ENCODE measurements around the gene SNED1.

SNED1 gene

DNA sequence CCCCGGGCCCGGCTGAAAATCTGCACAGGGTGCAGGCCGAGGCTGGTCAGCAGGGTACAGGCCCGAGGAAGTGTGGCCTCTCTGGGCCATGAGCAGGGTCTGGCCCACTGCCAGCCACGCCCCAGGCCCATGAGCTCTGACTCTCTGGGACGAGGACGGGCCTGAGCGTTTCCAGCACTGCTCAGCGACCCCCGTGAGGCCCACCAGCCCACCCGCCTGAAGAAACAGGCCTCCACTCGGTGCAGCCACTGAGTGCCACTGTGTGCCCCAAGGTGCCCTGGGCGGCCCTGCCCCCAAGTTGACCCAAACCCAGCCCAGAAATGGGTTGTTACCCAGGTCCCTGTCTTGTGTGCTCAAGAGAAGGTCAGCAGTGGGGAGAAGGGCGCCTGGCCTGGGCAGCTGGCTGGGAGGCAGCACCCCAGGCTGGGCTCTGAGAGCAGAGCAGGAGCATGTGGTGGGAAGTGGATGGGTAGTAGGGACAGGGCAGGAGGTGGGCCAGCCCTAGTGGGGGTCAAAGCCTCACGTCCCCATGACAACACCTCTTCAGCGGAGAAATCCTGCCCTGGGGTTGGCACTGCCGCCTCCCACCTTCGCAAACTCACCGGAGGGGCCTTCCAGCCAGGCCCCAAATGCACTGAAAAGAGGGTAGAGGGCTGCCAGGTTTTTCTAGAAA is 2.1 kb upstream of the SNED1 start:
- Histone ChIP-seq H3K27me3 (replicated peaks; ENCODE audit: insufficient read depth, low read length) (peaks cover 14% of the 10 kb centered on the region; the same call in 1 of the 2 replicates), H3K4me3 (ENCODE audit: low read length) (no peak overlapping the region), H3K27ac (ENCODE audit: low read length) (no peak overlapping the region), H3K4me1 (ENCODE audit: low read length) (peaks cover 5% of the 10 kb centered on the region; the same call in 1 of the 2 replicates), H4K20me1 (ENCODE audit: insufficient read depth, low read length) (no peaks in the 10 kb centered on the region), H3K4me2 (ENCODE audit: low read depth, low read length) (no peak overlapping the region), H2AFZ (ENCODE audit: low read length) (no peak overlapping the region), H3K9ac (ENCODE audit: low read length) (no peak overlapping the region), H3K9me3 (replicated peaks; ENCODE audit: insufficient read depth, low read length) (no peaks in the 10 kb centered on the region), H3K36me3 (replicated peaks; ENCODE audit: insufficient read depth, low read length) (no peaks in the 10 kb centered on the region), H3K9me2 (replicated peaks; ENCODE audit: insufficient read depth, low read length) (no peaks in the 10 kb centered on the region), H3F3A (ENCODE audit: insufficient read depth, low read length) (no peaks in the 10 kb centered on the region), H3K79me2 (ENCODE audit: low read length) (no peaks in the 10 kb centered on the region)
- TF ChIP-seq, protein P1, sequence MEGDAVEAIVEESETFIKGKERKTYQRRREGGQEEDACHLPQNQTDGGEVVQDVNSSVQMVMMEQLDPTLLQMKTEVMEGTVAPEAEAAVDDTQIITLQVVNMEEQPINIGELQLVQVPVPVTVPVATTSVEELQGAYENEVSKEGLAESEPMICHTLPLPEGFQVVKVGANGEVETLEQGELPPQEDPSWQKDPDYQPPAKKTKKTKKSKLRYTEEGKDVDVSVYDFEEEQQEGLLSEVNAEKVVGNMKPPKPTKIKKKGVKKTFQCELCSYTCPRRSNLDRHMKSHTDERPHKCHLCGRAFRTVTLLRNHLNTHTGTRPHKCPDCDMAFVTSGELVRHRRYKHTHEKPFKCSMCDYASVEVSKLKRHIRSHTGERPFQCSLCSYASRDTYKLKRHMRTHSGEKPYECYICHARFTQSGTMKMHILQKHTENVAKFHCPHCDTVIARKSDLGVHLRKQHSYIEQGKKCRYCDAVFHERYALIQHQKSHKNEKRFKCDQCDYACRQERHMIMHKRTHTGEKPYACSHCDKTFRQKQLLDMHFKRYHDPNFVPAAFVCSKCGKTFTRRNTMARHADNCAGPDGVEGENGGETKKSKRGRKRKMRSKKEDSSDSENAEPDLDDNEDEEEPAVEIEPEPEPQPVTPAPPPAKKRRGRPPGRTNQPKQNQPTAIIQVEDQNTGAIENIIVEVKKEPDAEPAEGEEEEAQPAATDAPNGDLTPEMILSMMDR (IDR thresholded peaks at IDR 0.05; ENCODE audit: low read length) = no peak
- no peak for TF ChIP-seq EZH2phosphoT487 (IDR thresholded peaks at IDR 0.05; ENCODE audit: low read length)
- TF ChIP-seq EZH2 (optimal IDR thresholded peaks at IDR 0.05; ENCODE audit: low read depth, low read length) = no peak
- DNase-seq = no peak

DNA sequence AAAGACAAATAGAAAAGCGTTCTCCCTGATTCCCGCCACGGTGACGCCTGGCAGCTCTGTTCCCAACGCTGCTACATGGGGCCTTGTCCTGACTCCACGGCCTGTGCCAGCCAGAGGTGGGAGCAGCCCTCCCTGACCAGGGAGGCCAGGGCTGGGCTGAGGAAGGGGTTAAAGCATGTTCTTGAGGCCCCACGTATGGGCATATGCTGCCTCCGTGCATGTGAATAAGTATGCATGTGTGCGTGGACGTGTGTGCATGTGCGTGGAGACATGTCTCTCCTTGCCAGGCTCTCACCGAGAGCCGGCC is 1.6 kb upstream of the SNED1 start:
- Histone ChIP-seq H3K4me2 (ENCODE audit: low read depth, low read length) (no peak overlapping the region), H3K79me2 (ENCODE audit: low read length) (no peaks in the 10 kb centered on the region), H3K4me1 (ENCODE audit: low read length) (peaks cover 5% of the 10 kb centered on the region; the same call in 1 of the 2 replicates), H4K20me1 (ENCODE audit: insufficient read depth, low read length) (no peaks in the 10 kb centered on the region), H3K4me3 (ENCODE audit: low read length) (no peak overlapping the region), H3K27me3 (replicated peaks; ENCODE audit: insufficient read depth, low read length) (peaks cover 12% of the 10 kb centered on the region; the same call in 1 of the 2 replicates), H3K9me2 (replicated peaks; ENCODE audit: insufficient read depth, low read length) (no peaks in the 10 kb centered on the region), H3K27ac (ENCODE audit: low read length) (no peak overlapping the region), H3K9me3 (replicated peaks; ENCODE audit: insufficient read depth, low read length) (no peaks in the 10 kb centered on the region), H3K36me3 (replicated peaks; ENCODE audit: insufficient read depth, low read length) (no peaks in the 10 kb centered on the region), H3F3A (ENCODE audit: insufficient read depth, low read length) (no peaks in the 10 kb centered on the region), H2AFZ (ENCODE audit: low read length) (no peak overlapping the region), H3K9ac (ENCODE audit: low read length) (no peak overlapping the region)
- DNase-seq = no peak
- TF ChIP-seq, protein P1 (IDR thresholded peaks at IDR 0.05; ENCODE audit: low read length) = no peak
- TF ChIP-seq EZH2 (optimal IDR thresholded peaks at IDR 0.05; ENCODE audit: low read depth, low read length) (no peak), EZH2phosphoT487 (IDR thresholded peaks at IDR 0.05; ENCODE audit: low read length) (no peak)

DNA sequence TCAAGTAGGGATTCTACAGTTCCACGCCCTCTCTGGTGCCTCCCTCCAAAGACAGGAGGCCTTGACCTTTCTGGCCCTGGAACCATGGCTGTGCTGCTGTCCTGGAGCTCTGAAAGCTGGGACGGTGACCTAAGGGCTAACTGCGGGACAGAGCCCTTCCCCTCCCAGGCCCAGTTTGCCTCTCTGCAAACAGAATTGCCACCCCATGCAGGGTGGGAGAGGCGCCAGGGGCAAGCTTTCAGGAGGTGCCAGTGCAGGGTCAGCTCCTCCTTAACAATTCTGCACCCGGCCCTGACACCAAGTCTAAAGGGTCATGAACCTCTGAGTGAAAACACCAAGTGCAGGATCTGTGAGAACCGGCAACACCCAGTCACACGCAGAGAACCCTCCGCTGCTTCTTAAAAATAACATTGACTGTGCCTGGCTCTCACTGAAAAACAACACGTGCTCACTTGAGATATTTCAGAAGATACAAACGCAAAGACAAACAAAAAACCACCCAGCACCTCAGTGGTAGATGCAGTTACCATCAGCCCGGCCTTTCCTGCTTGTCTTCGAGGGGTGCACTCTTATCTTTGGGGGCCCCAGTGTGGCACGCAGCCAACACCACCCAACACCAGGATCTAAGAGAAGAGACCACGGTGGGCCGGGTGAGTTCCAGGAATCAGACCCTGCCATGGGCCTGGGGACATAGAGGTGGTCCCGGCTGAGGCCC is 1.1 kb upstream of the SNED1 start:
- no peak overlapping the region for H3K4me2 ChIP-seq (ENCODE audit: low read depth, low read length)
- H3K79me2 ChIP-seq (ENCODE audit: low read length) = no peaks in the 10 kb centered on the region
- no peak overlapping the region for H3K27ac ChIP-seq (ENCODE audit: low read length)

More for the DNA sequence above, 1.1 kb upstream of the SNED1 start:
- H3K36me3 ChIP-seq (replicated peaks; ENCODE audit: insufficient read depth, low read length) = no peaks in the 10 kb centered on the region
- no peak for DNase-seq
- H3K9ac ChIP-seq (ENCODE audit: low read length) = no peak overlapping the region
- no peaks in the 10 kb centered on the region for H3K9me3 ChIP-seq (replicated peaks; ENCODE audit: insufficient read depth, low read length)
- H2AFZ ChIP-seq (ENCODE audit: low read length) = no peak overlapping the region
- no peak overlapping the region for H3K4me3 ChIP-seq (ENCODE audit: low read length)
- no peaks in the 10 kb centered on the region for H3K9me2 ChIP-seq (replicated peaks; ENCODE audit: insufficient read depth, low read length)
- peaks cover 7% of the 10 kb centered on the region; the same call in 1 of the 2 replicates for H3K27me3 ChIP-seq (replicated peaks; ENCODE audit: insufficient read depth, low read length)
- TF ChIP-seq EZH2 (optimal IDR thresholded peaks at IDR 0.05; ENCODE audit: low read depth, low read length) (no peak), EZH2phosphoT487 (IDR thresholded peaks at IDR 0.05; ENCODE audit: low read length) (no peak)
- TF ChIP-seq, protein P1 (IDR thresholded peaks at IDR 0.05; ENCODE audit: low read length) = no peak
- peaks cover 5% of the 10 kb centered on the region; the same call in 1 of the 2 replicates for H3K4me1 ChIP-seq (ENCODE audit: low read length)
- no peaks in the 10 kb centered on the region for H3F3A ChIP-seq (ENCODE audit: insufficient read depth, low read length)
- no peaks in the 10 kb centered on the region for H4K20me1 ChIP-seq (ENCODE audit: insufficient read depth, low read length)
